NCI-H2107 (cell line): ENCODE results near the gene TP63.

Source experiments
- DNase-seq: peaks from one replicate; lab custom pipeline; 2025; lab: John Stamatoyannopoulos, UW

TP63 gene

DNA sequence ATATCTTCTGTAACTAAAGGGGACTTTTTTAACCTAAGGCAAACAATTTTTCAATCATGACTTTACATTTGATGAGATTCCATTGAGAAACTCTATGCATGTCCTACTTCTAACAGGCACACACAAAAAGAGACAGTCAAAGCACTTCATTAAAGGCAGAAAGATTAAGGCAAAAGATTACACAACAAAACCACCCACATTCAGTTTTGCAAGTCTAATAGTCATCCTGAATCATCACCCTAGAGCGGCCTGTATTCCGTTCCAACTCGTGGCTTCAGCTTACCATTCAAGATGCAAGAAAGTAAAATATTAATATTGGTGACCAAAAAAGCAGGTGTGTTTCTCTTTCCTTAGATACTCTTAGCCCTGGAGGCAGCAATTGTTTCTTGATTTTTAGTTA, 283.6 kb downstream of the TP63 start:
- no peak for DNase-seq

DNA sequence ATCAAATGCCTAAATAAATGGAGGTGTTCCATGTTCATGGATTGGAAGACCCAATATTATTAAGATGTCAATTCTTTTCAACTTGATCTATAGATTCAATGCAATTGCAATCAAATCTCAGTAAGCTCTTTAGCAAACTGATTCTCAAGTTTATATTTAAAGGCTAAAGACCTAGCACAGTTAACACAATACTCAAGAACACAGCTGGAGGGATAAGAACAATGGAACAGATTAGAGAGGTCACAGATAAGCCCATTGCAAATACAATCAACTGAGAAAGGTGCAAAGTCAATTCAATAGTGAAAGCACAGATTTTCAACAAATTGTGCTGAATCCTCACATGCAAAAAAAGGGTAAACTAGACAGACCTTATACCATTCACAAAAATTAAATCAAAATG, 290.6 kb downstream of the TP63 start:
- no peak for DNase-seq

DNA sequence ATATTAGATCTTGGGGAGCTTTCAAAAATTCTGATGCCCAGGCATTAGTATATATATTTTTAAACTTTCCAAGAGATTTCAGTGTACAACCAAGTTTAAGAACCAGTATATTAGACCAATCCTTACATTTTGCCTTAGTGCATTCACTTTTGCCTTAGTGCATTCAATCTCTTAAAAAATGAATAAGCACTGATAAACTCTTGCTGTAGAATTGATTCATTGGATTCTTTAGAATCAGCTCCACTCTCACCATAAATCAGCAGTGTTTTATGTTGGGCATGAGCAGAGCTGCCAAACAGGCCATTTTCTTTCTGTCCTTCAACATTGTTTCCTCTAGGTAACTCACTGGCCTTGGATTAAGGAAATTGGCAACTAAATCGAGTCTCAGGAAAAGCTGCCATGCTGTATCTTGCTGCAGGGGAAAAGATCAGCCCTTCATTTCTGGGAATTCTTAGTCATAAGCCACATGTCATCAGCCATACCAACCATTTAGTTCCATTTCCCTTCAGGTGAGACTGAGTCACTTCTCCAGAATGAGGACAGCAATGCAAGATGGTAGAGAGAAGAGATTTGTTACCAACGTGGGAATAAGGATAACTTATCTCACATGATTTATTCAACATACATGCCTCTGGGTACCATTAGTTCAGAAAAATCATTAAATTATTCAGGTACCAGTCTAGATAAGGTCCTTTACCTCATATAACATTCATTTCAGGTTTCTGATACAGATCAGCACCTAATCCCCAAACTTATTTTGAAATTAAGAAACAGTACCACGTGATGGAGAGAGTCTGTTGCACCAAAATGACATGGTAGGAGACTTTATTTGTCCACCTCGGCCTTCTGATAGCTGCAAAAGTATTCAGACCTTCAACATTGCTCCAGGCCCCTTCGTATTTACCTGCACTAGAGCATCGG, 297.0 kb downstream of the TP63 start:
- no peak for DNase-seq

DNA sequence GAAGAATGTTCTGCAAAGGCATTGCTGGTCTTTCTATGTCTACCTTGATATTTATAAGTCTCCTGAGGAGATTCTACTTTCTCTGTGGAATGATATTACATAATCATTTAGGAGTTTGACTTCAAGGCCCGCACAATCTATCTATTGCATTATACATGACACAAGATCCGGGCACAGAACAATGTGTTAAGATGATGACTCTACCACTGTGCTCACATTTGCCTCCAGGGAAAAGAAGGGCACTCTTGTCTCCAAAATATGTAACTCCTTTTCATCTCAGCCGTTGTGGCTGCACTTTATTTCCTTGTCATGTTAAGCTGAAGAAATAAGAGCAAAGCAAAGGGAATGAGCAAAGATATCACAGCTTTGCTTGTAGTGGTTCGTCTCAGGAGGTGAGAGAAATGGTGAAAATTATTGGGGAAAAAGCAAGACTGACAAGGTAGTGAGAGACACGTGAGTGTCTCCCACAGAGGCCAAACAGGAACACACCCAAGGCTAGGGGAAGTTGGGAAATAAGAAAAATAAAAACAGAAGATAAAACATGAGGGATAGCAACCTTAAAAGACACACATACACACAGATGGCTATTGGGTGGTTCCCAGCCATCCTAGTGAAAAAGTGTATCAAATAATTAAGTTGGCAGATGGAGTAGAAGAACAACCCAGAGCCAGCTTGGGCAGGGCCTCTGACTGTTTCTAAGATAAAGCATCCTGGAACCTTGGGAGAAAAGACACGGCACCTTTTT, 305.2 kb downstream of the TP63 start:
- DNase-seq, result no peak

DNA sequence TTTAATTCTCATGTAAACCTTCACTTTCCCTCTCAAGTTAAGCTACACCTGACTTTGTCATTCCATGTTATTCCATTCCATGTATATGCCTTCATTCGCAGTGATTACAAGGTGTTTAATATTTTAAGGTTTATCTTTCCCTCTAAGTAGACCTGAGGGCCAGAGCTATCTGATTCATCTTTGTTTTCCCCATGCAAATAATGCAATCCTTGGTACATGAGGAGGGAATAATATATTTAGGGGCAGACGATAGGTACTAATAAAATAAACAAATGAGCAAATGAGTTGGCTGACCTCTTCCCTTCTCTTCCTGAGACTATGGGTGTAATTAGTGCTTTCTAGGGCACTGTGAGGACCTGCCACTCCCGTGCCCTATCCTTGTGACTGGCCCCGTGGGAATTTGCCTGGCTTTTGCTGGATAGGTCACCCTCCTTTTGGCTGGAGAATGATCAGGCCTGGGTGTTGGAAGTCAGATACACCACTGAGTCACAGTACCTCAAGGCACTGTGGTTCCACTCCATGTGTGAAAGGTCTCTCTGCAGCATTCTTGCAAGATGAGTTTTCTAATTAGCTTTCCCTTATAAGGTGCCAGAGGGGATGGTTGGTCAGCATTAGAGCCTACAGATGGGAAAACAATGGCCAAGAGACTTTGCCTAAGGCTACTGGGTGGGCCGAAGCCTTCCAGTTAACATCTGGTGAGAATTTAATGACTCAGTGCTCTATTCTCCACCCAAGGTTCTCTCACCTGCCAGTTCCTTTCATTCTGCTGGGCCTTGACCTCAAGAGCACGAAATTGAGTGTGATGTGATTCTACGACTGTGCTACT, 306.3 kb downstream of the TP63 start:
- no peak for DNase-seq

DNA sequence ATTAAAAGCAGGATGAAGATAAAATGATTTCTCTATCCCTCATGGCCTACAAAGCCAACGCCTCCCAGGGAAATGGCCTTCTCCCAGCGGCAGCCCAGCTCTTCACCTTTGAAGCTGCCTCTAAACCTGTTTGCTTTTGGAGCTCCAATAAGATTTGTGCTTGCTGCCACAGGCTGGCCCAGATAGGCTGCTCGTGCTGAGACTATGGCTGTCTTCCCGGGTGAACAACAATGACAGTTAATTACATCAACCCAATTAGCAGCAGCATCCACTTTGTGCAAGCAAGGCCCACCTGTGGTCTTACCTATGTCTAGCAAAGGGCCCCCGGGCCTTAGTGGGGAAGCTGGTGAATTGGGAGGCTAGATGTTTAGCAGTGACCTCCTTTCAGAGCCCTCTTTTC, 309.9 kb downstream of the TP63 start:
- no peak for DNase-seq

DNA sequence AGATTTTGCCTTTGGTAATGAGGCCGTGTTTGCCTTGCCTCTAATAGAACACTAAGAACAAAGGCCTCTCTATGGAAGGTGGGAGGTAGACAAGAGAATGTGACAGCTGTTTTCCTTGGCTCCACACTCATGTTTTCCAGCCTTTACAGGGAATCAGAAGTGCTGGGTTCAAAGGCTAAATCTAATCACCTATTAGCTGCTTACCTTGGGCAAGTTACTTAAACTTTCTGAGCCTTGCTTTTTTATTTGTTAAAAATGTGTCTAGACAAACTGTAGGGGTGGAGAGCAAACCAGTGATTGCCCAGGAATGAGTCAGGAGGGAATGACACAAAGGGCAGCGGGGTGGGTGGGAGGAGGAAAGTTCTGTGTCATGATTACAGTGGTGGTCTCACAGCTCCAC, 310.5 kb downstream of the TP63 start:
- no peak for DNase-seq

DNA sequence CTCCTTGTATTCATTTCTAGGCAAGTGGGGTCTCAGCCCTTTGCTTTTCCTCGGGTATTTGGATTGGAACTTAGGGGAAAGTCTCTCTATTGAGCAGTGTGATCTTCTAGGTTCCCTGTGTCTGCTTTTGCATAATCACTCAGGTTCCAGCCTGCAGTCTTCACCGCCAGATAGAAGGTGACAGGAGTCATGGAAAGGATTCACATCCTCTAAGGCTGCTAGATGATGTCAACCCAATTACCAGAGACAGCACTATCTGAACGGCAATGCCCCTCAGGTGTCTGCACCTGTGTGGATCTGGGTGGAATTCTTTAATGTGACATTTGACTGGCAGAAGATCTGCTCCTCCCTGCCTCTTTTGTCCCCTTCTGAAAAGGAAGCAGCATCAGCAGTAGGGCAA, 311.8 kb downstream of the TP63 start:
- no peak for DNase-seq

DNA sequence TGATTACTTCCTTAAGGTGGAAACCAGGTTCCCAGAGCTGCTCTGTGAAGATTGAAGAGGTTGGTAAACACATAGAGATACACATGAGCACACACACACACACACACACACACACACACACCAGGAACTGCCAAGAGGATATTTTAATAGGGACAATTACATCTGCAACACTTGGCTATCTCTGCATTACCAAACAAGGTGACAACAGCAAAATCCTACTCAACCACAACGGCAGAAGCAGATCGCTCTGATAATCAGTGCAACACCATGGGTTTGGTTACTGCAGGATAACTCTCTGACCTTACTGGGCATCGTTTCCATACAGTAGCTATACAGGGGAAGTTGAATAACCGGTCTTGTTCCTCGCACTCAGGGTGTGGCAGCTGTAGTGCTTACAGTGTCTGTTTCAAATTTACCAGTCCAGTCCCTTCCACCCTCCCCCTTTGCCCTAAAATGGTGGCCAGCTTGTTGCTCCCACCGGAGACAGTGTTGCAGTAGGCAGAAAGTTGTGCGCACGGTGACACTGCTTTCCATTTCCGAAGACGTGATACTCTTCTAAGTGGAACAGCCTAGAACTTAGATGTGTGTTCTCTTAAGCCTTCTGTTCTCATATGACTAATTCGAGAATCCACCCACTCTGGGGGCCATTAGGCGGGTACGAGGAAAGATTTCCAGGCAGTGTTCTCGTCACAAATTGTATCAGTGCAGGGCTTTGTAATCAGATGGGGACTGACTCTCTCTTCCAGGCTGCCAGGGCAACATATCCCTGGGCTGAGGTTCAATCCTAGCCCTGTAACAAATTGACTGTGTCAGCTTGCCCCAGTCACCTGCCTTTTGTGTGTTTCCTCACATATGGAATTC, 313.3 kb downstream of the TP63 start:
- no peak for DNase-seq

DNA sequence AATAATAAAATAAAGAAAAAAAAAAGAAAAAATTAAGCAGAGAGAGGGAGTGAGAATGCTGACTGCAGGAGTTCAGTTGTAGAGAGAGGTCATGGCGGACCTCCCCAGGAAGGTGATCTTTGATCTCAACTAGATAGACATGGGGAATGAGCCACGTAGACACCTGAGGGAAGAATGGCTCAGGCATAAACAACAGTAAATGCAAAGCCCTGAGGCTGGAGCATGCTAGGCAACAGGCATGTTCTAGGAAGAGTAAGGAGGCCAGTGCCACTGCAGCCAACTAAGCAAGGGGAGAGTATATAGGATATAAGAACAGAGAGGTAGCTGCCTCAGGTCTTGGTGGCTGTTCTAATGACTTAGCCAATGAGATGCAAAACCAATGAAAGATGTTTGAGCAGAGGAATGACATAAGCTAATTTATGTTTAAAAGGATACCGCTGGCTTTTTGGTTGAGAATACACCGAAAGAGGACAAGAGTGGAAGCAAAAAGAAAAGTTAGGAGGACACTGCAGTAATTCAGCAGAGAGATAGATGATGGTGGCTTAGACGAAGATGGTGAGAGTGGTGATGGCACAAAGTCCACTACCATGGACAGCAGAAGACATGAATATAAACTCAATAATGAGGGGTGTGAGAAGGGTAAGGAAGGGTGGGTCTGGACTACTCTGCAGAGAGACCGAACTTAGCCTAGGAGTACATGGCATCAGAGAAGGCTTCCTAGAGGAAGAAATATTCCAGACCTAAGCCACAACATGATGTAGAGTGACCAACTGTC, 314.9 kb downstream of the TP63 start:
- DNase-seq, result no peak
